Fibroblast of mammary gland (primary cell): ENCODE results near the gene RBFOX1.

Source experiments
- DNase-seq: peaks from one replicate; pipeline ENCODE4 v3.0.0-alpha.2; 2010; ENCODE audit warnings: low read depth
- H3K4me3 ChIP-seq: 2 replicates; pipeline ENCODE4 v1.5.1; 2011; ENCODE audit warnings: low read depth, mild to moderate bottlenecking, low read length, moderate library complexity; ENCODE audit not compliant: control insufficient read depth
- TF ChIP-seq, protein P1 (sequence below): conservative IDR thresholded peaks from 2 replicates; pipeline ENCODE4 v1.5.1; 2011; ENCODE audit warnings: low read depth, low read length, inconsistent platforms; ENCODE audit not compliant: control insufficient read depth, insufficient read depth

The RBFOX1 gene

DNA sequence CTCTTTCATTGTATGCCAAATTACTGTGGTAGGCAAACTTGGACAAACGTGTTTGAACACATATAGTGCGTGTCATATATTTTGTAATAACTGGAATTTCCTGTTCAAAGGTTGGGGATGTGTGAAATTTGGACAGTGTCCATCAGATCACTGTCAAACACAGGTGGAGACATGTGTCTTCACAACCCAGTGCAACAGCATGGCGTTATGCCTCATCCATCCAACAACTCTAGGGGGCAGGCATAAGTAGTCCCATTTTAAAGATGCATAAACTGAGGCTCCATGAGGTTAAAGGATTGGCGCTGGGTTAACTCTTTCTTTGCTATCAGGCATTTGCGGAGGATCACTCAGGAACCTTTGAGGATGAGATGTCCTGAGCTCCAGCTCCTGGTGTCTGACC is 103.7 kb downstream of the RBFOX1 start:
- no peak overlapping the region for H3K4me3 ChIP-seq
- no peak for DNase-seq
- TF ChIP-seq, protein P1, sequence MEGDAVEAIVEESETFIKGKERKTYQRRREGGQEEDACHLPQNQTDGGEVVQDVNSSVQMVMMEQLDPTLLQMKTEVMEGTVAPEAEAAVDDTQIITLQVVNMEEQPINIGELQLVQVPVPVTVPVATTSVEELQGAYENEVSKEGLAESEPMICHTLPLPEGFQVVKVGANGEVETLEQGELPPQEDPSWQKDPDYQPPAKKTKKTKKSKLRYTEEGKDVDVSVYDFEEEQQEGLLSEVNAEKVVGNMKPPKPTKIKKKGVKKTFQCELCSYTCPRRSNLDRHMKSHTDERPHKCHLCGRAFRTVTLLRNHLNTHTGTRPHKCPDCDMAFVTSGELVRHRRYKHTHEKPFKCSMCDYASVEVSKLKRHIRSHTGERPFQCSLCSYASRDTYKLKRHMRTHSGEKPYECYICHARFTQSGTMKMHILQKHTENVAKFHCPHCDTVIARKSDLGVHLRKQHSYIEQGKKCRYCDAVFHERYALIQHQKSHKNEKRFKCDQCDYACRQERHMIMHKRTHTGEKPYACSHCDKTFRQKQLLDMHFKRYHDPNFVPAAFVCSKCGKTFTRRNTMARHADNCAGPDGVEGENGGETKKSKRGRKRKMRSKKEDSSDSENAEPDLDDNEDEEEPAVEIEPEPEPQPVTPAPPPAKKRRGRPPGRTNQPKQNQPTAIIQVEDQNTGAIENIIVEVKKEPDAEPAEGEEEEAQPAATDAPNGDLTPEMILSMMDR, result no peak

DNA sequence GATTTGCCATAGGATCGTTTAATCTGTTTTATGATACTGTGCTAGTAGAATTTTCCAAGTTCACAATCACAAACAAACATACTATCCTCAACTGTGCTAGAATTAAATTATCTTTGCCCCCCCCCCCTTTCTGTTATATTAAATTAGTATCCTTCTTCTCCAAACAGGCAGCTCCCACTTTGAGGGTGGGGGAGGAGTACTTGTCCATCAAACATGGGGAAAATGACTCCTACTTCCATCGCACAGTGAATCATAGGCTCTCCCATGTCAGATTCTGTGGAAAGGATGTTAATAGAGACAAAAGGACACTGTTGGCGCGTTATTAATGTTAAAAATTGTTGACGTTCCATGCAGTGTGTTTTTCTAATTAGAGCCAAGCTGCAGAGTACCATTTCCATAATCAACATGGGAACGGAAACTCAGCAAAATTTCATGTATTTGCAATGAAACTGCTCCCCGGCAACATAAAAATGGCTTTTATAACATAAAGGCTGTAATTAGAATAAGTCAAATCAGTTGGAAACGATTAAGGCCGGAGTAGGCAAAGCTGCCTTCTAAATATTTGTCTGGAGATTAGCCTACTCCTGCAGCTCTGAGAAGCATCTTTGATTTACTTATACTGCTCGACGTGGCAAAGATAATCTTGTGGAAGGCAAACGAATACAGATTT is 104.6 kb downstream of the RBFOX1 start:
- TF ChIP-seq, protein P1, result no peak
- no peak overlapping the region for H3K4me3 ChIP-seq
- DNase-seq, result no peak

DNA sequence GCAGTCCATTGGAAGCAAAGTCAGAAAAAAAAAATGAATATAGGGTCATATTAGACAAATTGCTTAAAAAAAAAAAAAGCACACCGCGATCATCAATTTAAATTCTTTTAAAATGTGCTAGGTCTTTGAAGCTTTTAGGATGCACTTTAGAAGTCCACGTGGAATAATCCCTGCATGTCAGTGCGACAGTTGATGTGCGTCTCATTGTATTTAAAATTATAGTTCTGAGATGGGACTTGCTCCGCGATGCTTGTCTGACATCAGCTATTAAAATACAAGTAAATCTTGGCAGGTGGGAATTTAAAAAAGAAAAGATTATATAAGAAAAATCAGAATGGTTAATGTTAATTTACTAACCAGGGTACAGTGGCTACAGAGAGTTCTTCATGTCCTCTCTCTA is 105.2 kb downstream of the RBFOX1 start:
- no peak for DNase-seq
- TF ChIP-seq, protein P1, result no peak
- no peak overlapping the region for H3K4me3 ChIP-seq

DNA sequence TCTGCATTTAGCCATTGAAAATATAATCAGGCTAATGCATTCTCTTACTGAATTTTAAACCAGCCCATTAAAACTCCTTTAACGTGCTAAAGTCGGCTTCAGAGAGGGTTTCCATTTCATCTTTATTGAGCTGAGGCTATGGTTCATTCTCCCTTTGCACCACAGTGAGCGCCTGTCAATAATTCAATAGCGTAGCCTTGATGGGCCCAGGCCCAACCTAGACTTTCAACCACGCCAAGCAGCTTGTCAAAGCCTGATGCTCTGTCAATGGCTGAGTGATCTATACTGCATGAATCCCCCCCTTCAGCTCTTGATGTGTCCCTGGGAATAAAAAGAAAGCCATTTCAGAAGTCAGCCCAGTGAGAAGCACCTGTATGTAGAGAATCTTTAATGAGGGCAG is 106.0 kb downstream of the RBFOX1 start:
- TF ChIP-seq, protein P1, result no peak
- no peak for DNase-seq
- no peak overlapping the region for H3K4me3 ChIP-seq

DNA sequence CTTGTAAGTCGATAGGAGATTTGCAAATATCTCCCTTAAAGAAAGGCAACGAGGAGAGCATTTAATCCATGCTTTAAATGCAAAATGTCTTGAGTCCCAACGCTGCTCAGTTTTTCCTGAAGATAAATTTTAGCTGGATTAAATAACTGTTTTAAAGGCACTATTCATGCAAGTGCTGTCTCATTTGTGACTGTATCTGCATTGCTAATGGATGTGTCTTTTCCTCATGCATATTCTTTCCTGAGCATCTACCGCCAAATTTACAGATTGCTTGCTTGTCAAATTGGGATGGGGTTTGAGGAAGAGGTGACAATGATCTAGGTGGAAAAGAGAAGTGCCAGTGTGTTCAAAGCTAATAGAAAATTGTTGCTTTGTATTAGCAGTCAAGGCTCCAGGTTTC is 106.9 kb downstream of the RBFOX1 start:
- H3K4me3 ChIP-seq, result no peak overlapping the region
- DNase-seq, result no peak
- TF ChIP-seq, protein P1, result no peak

DNA sequence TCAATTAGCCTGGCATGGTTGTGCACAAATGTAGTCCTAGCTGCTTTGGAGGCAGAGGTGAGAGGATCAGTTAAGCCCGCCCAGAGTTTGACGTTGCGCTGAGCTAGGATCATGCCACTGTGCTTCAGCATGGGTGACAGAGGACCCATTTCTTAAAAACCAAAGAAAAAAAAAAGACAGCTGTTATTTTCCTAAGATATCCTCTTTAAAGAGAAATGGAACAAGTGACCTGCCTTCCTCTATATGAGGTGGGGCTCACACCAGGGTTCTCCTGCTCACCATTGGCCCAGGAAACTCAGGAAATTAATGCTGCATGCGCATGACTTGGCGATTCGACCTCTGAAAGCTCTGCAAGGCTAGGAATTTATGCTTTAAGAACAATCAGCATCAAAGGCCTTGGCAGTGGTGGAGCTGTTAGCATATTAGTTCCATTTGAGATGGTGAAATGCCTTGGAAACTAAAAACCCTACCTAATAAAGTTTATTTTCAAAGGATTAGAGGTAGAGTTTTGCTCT is 108.3 kb downstream of the RBFOX1 start:
- no peak overlapping the region for H3K4me3 ChIP-seq
- TF ChIP-seq, protein P1, result no peak
- DNase-seq, result no peak
